ENCODE data around the gene PNPLA7. TPM values are rescaled to one million over a fixed set of nuclear protein-coding genes. Genes with fewer than 3 reads are reported as not detected.
"Not testable (repeated sequence)": the region's sequence is repeated elsewhere in the genome, so short reads cannot be mapped to it uniquely, and the experiment has no call there.

The PNPLA7 gene
- total and polyA plus RNA-seq, 2 donors (not counting 1 experiment from before 2014, with no cell fraction given) = 18.7 to 29.9 TPM

GRCh38 chr9:137514691-137515337, 35.4 kb downstream of the PNPLA7 start:
- Mint-ChIP-seq H3K27ac (no peak overlapping the region), H3K4me3 (no peak overlapping the region), H3K9me3 (ENCODE audit: insufficient read depth) (no peaks in the 10 kb centered on the region), H3K4me1 (peaks cover 2% of the 10 kb centered on the region), H3K27me3 (no peaks in the 10 kb centered on the region)
- 91% methylated on average over 26 of the region's 30 CpGs for whole genome bisulfite sequencing (ENCODE audit: insufficient coverage)
- intact Hi-C loops (cut with micrococcal nuclease) = no loop called here
- Histone ChIP-seq H3K4me3 (ENCODE audit: control extremely low read depth in 1 of 5, extremely low read depth in 1 of 5, insufficient read depth in 1 of 5, low read depth in 2 of 5, low read length in 4 of 5) (no peak overlapping the region), H3K4me1 (ENCODE audit: control insufficient read depth in 2 of 2, insufficient read depth in 2 of 2, low read length in 2 of 2) (no peaks in the 10 kb centered on the region), H3K9ac (ENCODE audit: low read length) (no peak overlapping the region), H4K20me1 (ENCODE audit: control insufficient read depth, insufficient read depth, low read length, poor library complexity, severe bottlenecking) (no peaks in the 10 kb centered on the region), H3K4me2 (replicated peaks; ENCODE audit: low read depth, low read length, poor library complexity, severe bottlenecking) (no peak overlapping the region), H3K79me2 (ENCODE audit: control insufficient read depth, insufficient read depth, low read length) (no peaks in the 10 kb centered on the region), H3K27me3 (replicated peaks in 1 of 4; ENCODE audit: control extremely low read depth in 1 of 4, control insufficient read depth in 3 of 4, insufficient read depth in 4 of 4, low read length in 3 of 4) (no peaks in the 10 kb centered on the region), H3K36me3 (replicated peaks in 1 of 2; ENCODE audit: control extremely low read depth in 1 of 2, control insufficient read depth in 1 of 2, extremely low read depth in 1 of 2, insufficient read depth in 2 of 2, low read length in 1 of 2) (peaks cover 0 to 2% of the 10 kb centered on the region in 2 experiments), H3K9me3 (ENCODE audit: control extremely low read depth in 1 of 3, control insufficient read depth in 2 of 3, insufficient read depth in 1 of 3, low read length in 2 of 3) (peaks cover 0 to 7% (median 0%) of the 10 kb centered on the region in 3 donors), H2AFZ (ENCODE audit: insufficient read depth, low read depth, low read length, poor library complexity, severe bottlenecking) (no peak overlapping the region), H3K27ac (ENCODE audit: low read length in 2 of 2) (no peak overlapping the region)
- DNase-seq (no peak), ATAC-seq (ENCODE audit: low read depth) (no peak)
- TF ChIP-seq, protein P1, sequence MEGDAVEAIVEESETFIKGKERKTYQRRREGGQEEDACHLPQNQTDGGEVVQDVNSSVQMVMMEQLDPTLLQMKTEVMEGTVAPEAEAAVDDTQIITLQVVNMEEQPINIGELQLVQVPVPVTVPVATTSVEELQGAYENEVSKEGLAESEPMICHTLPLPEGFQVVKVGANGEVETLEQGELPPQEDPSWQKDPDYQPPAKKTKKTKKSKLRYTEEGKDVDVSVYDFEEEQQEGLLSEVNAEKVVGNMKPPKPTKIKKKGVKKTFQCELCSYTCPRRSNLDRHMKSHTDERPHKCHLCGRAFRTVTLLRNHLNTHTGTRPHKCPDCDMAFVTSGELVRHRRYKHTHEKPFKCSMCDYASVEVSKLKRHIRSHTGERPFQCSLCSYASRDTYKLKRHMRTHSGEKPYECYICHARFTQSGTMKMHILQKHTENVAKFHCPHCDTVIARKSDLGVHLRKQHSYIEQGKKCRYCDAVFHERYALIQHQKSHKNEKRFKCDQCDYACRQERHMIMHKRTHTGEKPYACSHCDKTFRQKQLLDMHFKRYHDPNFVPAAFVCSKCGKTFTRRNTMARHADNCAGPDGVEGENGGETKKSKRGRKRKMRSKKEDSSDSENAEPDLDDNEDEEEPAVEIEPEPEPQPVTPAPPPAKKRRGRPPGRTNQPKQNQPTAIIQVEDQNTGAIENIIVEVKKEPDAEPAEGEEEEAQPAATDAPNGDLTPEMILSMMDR (IDR thresholded peaks at IDR 0.05) = no peak
- no peak for TF ChIP-seq EZH2 (IDR thresholded peaks at IDR 0.05; ENCODE audit: borderline replicate concordance, insufficient read depth, low read depth, low read length, poor library complexity, severe bottlenecking)
- CTCF ChIA-PET = no interaction called here
- POLR2A ChIA-PET = no interaction called here

DNA sequence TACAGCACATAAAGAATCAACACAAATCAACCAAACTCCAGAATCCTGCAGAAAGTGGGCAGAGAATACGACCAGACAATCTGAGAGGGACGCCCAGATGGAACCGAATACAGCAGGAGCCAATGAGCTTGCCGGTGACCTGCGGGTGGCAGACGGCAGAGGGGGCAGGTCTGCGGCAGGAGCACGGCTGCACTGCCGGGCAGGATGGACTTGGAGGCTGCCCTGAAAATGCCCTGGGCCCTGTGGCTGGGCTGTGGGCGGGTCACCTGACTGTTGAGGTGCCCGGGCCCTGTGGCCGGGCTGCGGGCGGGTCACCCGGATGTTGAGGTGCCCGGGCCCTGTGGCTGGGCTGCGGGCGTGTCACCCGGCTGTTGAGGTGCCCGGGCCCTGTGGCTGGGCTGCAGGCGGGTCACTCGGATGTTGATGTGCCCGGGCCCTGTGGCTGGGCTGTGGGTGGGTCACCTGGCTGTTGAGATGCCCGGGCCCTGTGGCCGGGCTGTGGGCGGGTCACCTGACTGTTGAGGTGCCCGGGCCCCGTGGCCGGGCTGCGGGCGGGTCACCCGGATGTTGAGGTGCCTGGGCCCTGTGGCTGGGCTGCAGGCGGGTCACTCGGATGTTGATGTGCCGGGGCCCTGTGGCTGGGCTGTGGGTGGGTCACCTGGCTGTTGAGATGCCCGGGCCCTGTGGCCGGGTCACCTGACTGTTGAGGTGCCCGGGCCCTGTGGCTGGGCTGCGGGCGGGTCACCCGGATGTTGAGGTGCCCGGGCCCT, 36.2 kb downstream of the PNPLA7 start:
- DNase-seq; intact Hi-C loops (cut with micrococcal nuclease); H3K27ac ChIP-seq (ENCODE audit: low read length in 2 of 2); H3K4me2 ChIP-seq (replicated peaks; ENCODE audit: low read depth, low read length, poor library complexity, severe bottlenecking); H3K4me3 ChIP-seq (ENCODE audit: control extremely low read depth in 1 of 5, extremely low read depth in 1 of 5, insufficient read depth in 1 of 5, low read depth in 2 of 5, low read length in 4 of 5); CTCF ChIA-PET; H3K4me3 Mint-ChIP-seq; H4K20me1 ChIP-seq (ENCODE audit: control insufficient read depth, insufficient read depth, low read length, poor library complexity, severe bottlenecking); H3K36me3 ChIP-seq (replicated peaks in 1 of 2; ENCODE audit: control extremely low read depth in 1 of 2, control insufficient read depth in 1 of 2, extremely low read depth in 1 of 2, insufficient read depth in 2 of 2, low read length in 1 of 2); POLR2A ChIA-PET; H3K9me3 Mint-ChIP-seq (ENCODE audit: insufficient read depth); H3K9me3 ChIP-seq (ENCODE audit: control extremely low read depth in 1 of 3, control insufficient read depth in 2 of 3, insufficient read depth in 1 of 3, low read length in 2 of 3); H3K4me1 Mint-ChIP-seq; ATAC-seq (ENCODE audit: low read depth); H3K79me2 ChIP-seq (ENCODE audit: control insufficient read depth, insufficient read depth, low read length); H3K4me1 ChIP-seq (ENCODE audit: control insufficient read depth in 2 of 2, insufficient read depth in 2 of 2, low read length in 2 of 2); H3K27me3 Mint-ChIP-seq; H2AFZ ChIP-seq (ENCODE audit: insufficient read depth, low read depth, low read length, poor library complexity, severe bottlenecking); H3K9ac ChIP-seq (ENCODE audit: low read length); H3K27me3 ChIP-seq (replicated peaks in 1 of 4; ENCODE audit: control extremely low read depth in 1 of 4, control insufficient read depth in 3 of 4, insufficient read depth in 4 of 4, low read length in 3 of 4); H3K27ac Mint-ChIP-seq: not testable (repeated sequence)
- 82% methylated on average over 32 of the region's 42 CpGs for WGBS (ENCODE audit: insufficient coverage)

- H3K79me2 ChIP-seq (ENCODE audit: control insufficient read depth, insufficient read depth, low read length); H3K4me1 ChIP-seq (ENCODE audit: control insufficient read depth in 2 of 2, insufficient read depth in 2 of 2, low read length in 2 of 2); H3K27ac ChIP-seq (ENCODE audit: low read length in 2 of 2); intact Hi-C loops (cut with micrococcal nuclease); H3K4me3 ChIP-seq (ENCODE audit: control extremely low read depth in 1 of 5, extremely low read depth in 1 of 5, insufficient read depth in 1 of 5, low read depth in 2 of 5, low read length in 4 of 5); H4K20me1 ChIP-seq (ENCODE audit: control insufficient read depth, insufficient read depth, low read length, poor library complexity, severe bottlenecking); H3K4me1 Mint-ChIP-seq; H3K27ac Mint-ChIP-seq; H3K9me3 Mint-ChIP-seq (ENCODE audit: insufficient read depth); DNase-seq; H3K27me3 ChIP-seq (replicated peaks in 1 of 4; ENCODE audit: control extremely low read depth in 1 of 4, control insufficient read depth in 3 of 4, insufficient read depth in 4 of 4, low read length in 3 of 4); H3K9me3 ChIP-seq (ENCODE audit: control extremely low read depth in 1 of 3, control insufficient read depth in 2 of 3, insufficient read depth in 1 of 3, low read length in 2 of 3); CTCF ChIA-PET; H2AFZ ChIP-seq (ENCODE audit: insufficient read depth, low read depth, low read length, poor library complexity, severe bottlenecking); H3K36me3 ChIP-seq (replicated peaks in 1 of 2; ENCODE audit: control extremely low read depth in 1 of 2, control insufficient read depth in 1 of 2, extremely low read depth in 1 of 2, insufficient read depth in 2 of 2, low read length in 1 of 2); H3K9ac ChIP-seq (ENCODE audit: low read length); ATAC-seq (ENCODE audit: low read depth); H3K4me3 Mint-ChIP-seq; H3K27me3 Mint-ChIP-seq; H3K4me2 ChIP-seq (replicated peaks; ENCODE audit: low read depth, low read length, poor library complexity, severe bottlenecking): not testable (repeated sequence)
- WGBS (ENCODE audit: insufficient coverage) = no CpG with 5 or more reads among the region's 5 CpGs
- POLR2A ChIA-PET = interaction anchor here (0.7 kb wide), 1 partner anchor 60 kb away, joined by 5 read pairs; no protein-coding TSS in a partner anchor
Observed at GRCh38 chr9:137513136-137513535, 37.1 kb downstream of the PNPLA7 start.

All from B cell (primary cell).